GM18505 (cell line): Measurements from ENCODE around the gene MRPL11.

ENCODE experiments used
- ATAC-seq: cut with Tn5 transposase; IDR thresholded peaks from one replicate; pipeline ENCODE4 v1.9.1; 2021; ENCODE audit not compliant: unreplicated experiment
- POLR2A ChIP-seq: IDR thresholded peaks from 4 replicates; pipeline ENCODE4 v1.6.1; 2011; ENCODE audit warnings: borderline replicate concordance; ENCODE audit not compliant: insufficient read depth, insufficient read length; ENCODE audit errors: extremely low read depth

The MRPL11 gene

GRCh38 chr11:66426314-66426713 lies 12.3 kb downstream of the MRPL11 start:
- no peak for TF ChIP-seq POLR2A
- ATAC-seq: no peak

- no peak for TF ChIP-seq POLR2A
- no peak for ATAC-seq
Observed at GRCh38 chr11:66421492-66422205, 17.0 kb downstream of the MRPL11 start.

- no peak for TF ChIP-seq POLR2A
Observed at GRCh38 chr11:66420671-66421476, 17.8 kb downstream of the MRPL11 start, which contains the start of gene NPAS4. NPAS4 (plus strand) TSS chr11:66421035; CDS start chr11:66421180, 145 bp downstream.

GRCh38 chr11:66419825-66420224 lies 18.8 kb downstream of the MRPL11 start:
- ATAC-seq: no peak
- no peak for TF ChIP-seq POLR2A

More at GRCh38 chr11:66420671-66421476, 17.8 kb downstream of the MRPL11 start, which contains the start of gene NPAS4:
- no peak for ATAC-seq

GRCh38 chr11:66418986-66419308 lies 19.7 kb downstream of the MRPL11 start:
- ATAC-seq: no peak
- TF ChIP-seq POLR2A: no peak

GRCh38 chr11:66418168-66418985 lies 20.3 kb downstream of the MRPL11 start:
- ATAC-seq: no peak
- no peak for TF ChIP-seq POLR2A

GRCh38 chr11:66417000-66417399 lies 21.6 kb downstream of the MRPL11 start:
- TF ChIP-seq POLR2A: no peak
- no peak for ATAC-seq

- no peak for TF ChIP-seq POLR2A
- ATAC-seq: no peak
Observed at GRCh38 chr11:66415423-66415822, 23.2 kb downstream of the MRPL11 start.

GRCh38 chr11:66414120-66414934 lies 24.3 kb downstream of the MRPL11 start:
- TF ChIP-seq POLR2A: no peak
- no peak for ATAC-seq

- no peak for ATAC-seq
- no peak for TF ChIP-seq POLR2A
Observed at GRCh38 chr11:66413167-66413566, 25.5 kb downstream of the MRPL11 start.

- no peak for ATAC-seq
- TF ChIP-seq POLR2A: no peak
Observed at GRCh38 chr11:66412110-66412509, 26.5 kb downstream of the MRPL11 start.

- no peak for TF ChIP-seq POLR2A
- no peak for ATAC-seq
Observed at GRCh38 chr11:66411323-66411722, 27.3 kb downstream of the MRPL11 start.
